Endothelial cell of umbilical vein (primary cell): Measurements from ENCODE around the gene NCL. TPM values are rescaled to one million over a fixed set of nuclear protein-coding genes. Genes with fewer than 3 reads are reported as not detected.

Experiments used
- BruUV-seq: library from RNA; stranded (reverse); fragments of 400-500 nt; replicated peaks from 2 replicates; lab custom pipeline; 2021; lab: Mats Ljungman, UMichigan
- CTCF ChIA-PET: fragments of 300-600, 350-600 bp; sonication (Branson Sonifier 250); formaldehyde crosslinking; loops from one replicate; lab custom pipeline; 2021; ENCODE audit warnings: antibody characterized with exemption, inconsistent platforms; lab: Charles Lee
- POLR2A ChIA-PET: fragments of 300-600, 350-600 bp; sonication (Branson Sonifier 250); formaldehyde crosslinking; loops from one replicate; lab custom pipeline; 2021; ENCODE audit warnings: antibody characterized with exemption, inconsistent platforms; lab: Charles Lee
- DNase-seq: peaks from one replicate; pipeline ENCODE4 v3.0.0-alpha.2; 2011; ENCODE audit warnings: low read depth, low spot score
- FAIRE-seq: peaks from 2 replicates; lab custom pipeline; 2011; peaks lifted over from hg19 to GRCh38; lab: Jason Lieb, UNC
- H2AFZ ChIP-seq: 2 replicates; pipeline ENCODE4 v1.6.0; 2012; ENCODE audit warnings: low read depth, low read length, control low read depth, inconsistent platforms
- H3K27ac ChIP-seq: 2 replicates; pipeline ENCODE4 v1.5.1; 2011; ENCODE audit warnings: low read depth, mild to moderate bottlenecking, control low read depth, low read length, moderate library complexity; ENCODE audit not compliant: insufficient read depth
- H3K27me3 ChIP-seq, 2 experiments: 2 replicates each; pipeline versions ENCODE4 v1.6.0 to v1.6.1; 2011; ENCODE audit warnings: low read length in 2 of 2, mixed read lengths in 1 of 2; ENCODE audit not compliant: control insufficient read depth in 2 of 2, insufficient read depth in 2 of 2
- H3K36me3 ChIP-seq, 2 experiments: 2 replicates in 1 of 2; 3 replicates in 1 of 2; pipeline ENCODE4 v1.5.1; 2011; ENCODE audit warnings: low read length in 2 of 2, mild to moderate bottlenecking in 1 of 2, moderate library complexity in 1 of 2; ENCODE audit not compliant: control insufficient read depth in 2 of 2, insufficient read depth in 2 of 2; ENCODE audit errors: extremely low read depth in 1 of 2
- H3K4me1 ChIP-seq: 3 replicates; pipeline ENCODE4 v1.5.1; 2011; ENCODE audit warnings: mild to moderate bottlenecking, low read length; ENCODE audit not compliant: control insufficient read depth, insufficient read depth; ENCODE audit errors: extremely low read depth
- H3K4me2 ChIP-seq: 2 replicates; pipeline ENCODE4 v1.6.1; 2011; ENCODE audit warnings: low read length, control low read depth, mixed read lengths; ENCODE audit not compliant: insufficient read depth
- H3K4me3 ChIP-seq, 3 experiments: fragments of 200-600 bp in 1 of 3; sonication (generic), shearing (Covaris generic) in 1 of 3; replicated peaks in 1 of 3; 2 replicates each; pipeline ENCODE4 v1.5.1; 2011 to 2016; ENCODE audit warnings: control low read depth in 3 of 3, low read length in 3 of 3, mild to moderate bottlenecking in 2 of 3, inconsistent platforms in 1 of 3, low read depth in 1 of 3, moderate library complexity in 1 of 3; ENCODE audit not compliant: insufficient read depth in 1 of 3
- H3K79me2 ChIP-seq: 2 replicates; pipeline ENCODE4 v1.6.0; 2012; ENCODE audit warnings: low read length, inconsistent platforms; ENCODE audit not compliant: control insufficient read depth, insufficient read depth
- H3K9ac ChIP-seq: replicated peaks from 2 replicates; pipeline ENCODE3; 2011; ENCODE audit warnings: low read length, control low read depth; ENCODE audit not compliant: insufficient read depth; ENCODE audit errors: extremely low read depth
- H3K9me1 ChIP-seq: replicated peaks from 3 replicates; pipeline ENCODE4 v1.6.0; 2011; ENCODE audit warnings: mild to moderate bottlenecking, low read length; ENCODE audit not compliant: control insufficient read depth, insufficient read depth; ENCODE audit errors: extremely low read depth
- H3K9me3 ChIP-seq: replicated peaks from 2 replicates; pipeline ENCODE4 v1.5.1; 2012; ENCODE audit warnings: low read length, inconsistent platforms; ENCODE audit not compliant: control insufficient read depth, insufficient read depth
- H4K20me1 ChIP-seq: replicated peaks from 2 replicates; pipeline ENCODE3; 2011; ENCODE audit warnings: mild to moderate bottlenecking, low read length; ENCODE audit not compliant: control insufficient read depth, insufficient read depth; ENCODE audit errors: extremely low read depth
- CTCF ChIP-seq, 2 donors: IDR thresholded peaks; 1 replicate in 1 of 2; 2 replicates in 1 of 2; pipeline ENCODE4 v1.5.1; 2011; ENCODE audit warnings: low read length in 2 of 2, mild to moderate bottlenecking in 2 of 2, moderate library complexity in 2 of 2, control low read depth in 1 of 2, inconsistent platforms in 1 of 2, low read depth in 1 of 2; ENCODE audit not compliant: insufficient read depth in 1 of 2; ENCODE audit errors: extremely low read depth in 1 of 2
- EZH2 ChIP-seq: IDR thresholded peaks from 2 replicates; pipeline ENCODE4 v1.6.1; 2012; ENCODE audit warnings: borderline replicate concordance, low read depth, mild to moderate bottlenecking, moderate library complexity, low read length, inconsistent platforms; ENCODE audit not compliant: severe bottlenecking
- FOS ChIP-seq: IDR thresholded peaks from 2 replicates; pipeline ENCODE4 v1.6.1; 2011; ENCODE audit warnings: mild to moderate bottlenecking, low read length, moderate library complexity, borderline replicate concordance; ENCODE audit not compliant: insufficient read depth
- GATA2 ChIP-seq: IDR thresholded peaks from 2 replicates; pipeline ENCODE4 v1.7.0; 2011; ENCODE audit warnings: low read depth, mild to moderate bottlenecking, moderate library complexity, mixed read lengths, low read length; ENCODE audit not compliant: insufficient read length, insufficient read depth
- JUN ChIP-seq: IDR thresholded peaks from 2 replicates; pipeline ENCODE4 v1.6.1; 2011; ENCODE audit warnings: borderline replicate concordance, low read depth; ENCODE audit not compliant: insufficient read length, insufficient read depth
- MAX ChIP-seq: IDR thresholded peaks from 2 replicates; pipeline ENCODE4 v1.6.1; 2011; ENCODE audit not compliant: insufficient read depth, insufficient read length
- MYC ChIP-seq: IDR thresholded peaks from one replicate; pipeline ENCODE4 v1.6.1; 2011; ENCODE audit warnings: mild to moderate bottlenecking, low read depth, low read length
- POLR2A ChIP-seq: IDR thresholded peaks from 2 replicates; pipeline ENCODE4 v1.6.1; 2012; ENCODE audit warnings: low read depth, mild to moderate bottlenecking, control low read depth, low read length
- POLR2AphosphoS5 ChIP-seq: IDR thresholded peaks from 2 replicates; pipeline ENCODE4 v1.6.1; 2012; ENCODE audit warnings: low read depth, mild to moderate bottlenecking, control low read depth, low read length, moderate library complexity; ENCODE audit not compliant: insufficient read depth
- dilution Hi-C: fragments of 300-500 bp; cut with MboI; formaldehyde crosslinking; loops from one replicate; pipeline ENCODE4 v1.15.0; 2019; ENCODE audit warnings: low sequenced_read_pairs; ENCODE audit not compliant: extremely low pct_ligation_motif_present
- intact Hi-C: fragments of 100-400 bp; cut with micrococcal nuclease; formaldehyde crosslinking; loops from one replicate; pipeline ENCODE4 v1.10.0; 2022
- polyA plus RNA-seq, 4 experiments: library from polyadenylated mRNA; depleted of rRNA in 3 of 4; stranded (reverse) in 3 of 4; unstranded in 1 of 4; fragments of >200 nt; gene quantifications; 2 replicates each; pipeline versions ENCODE4 v1.2.1 to v1.2.3, GENCODE V29; 2011 to 2012; ENCODE audit warnings: missing spikeins in 1 of 4
- total RNA-seq: library from RNA; stranded (reverse); gene quantifications from 2 replicates; pipeline ENCODE4 v1.2.3, GENCODE V29; 2021

The NCL gene
- total and polyA plus RNA-seq, 2 donors (not counting 3 experiments of a cell fraction or from before 2014, with no cell fraction given) = 35.3 to 708 TPM

- no peak overlapping the region for H2AFZ ChIP-seq
- no peaks in the 10 kb centered on the region for H3K9me1 ChIP-seq
- CTCF ChIA-PET = interaction anchor here (0.9 to 1.4 kb wide), 3 partner anchors 27 to 198 kb away, joined by 3 to 6 read pairs (median 3); no protein-coding TSS in a partner anchor
- no peaks in the 10 kb centered on the region for H4K20me1 ChIP-seq
- H3K4me3 ChIP-seq = no peak overlapping the region
- TF ChIP-seq JUN (no peak), CTCF (IDR thresholded peaks at IDR 0.05; ENCODE audit: extremely low read depth in 1 of 2, insufficient read depth in 1 of 2, low read depth in 1 of 2, low read length in 2 of 2) (no peak), MAX (no peak), POLR2AphosphoS5 (no peak), POLR2A (no peak), EZH2 (no peak), GATA2 (no peak), FOS (no peak), MYC (no peak)
- FAIRE-seq (no peak), DNase-seq (no peak)
- dilution Hi-C loops (no loop called here), intact Hi-C loops (no loop called here)
- no peaks in the 10 kb centered on the region for H3K4me1 ChIP-seq
- H3K9ac ChIP-seq = no peak overlapping the region
- BruUV-seq = no TSS peak
- no peaks in the 10 kb centered on the region for H3K36me3 ChIP-seq
- no peak overlapping the region for H3K27ac ChIP-seq
- H3K9me3 ChIP-seq = no peaks in the 10 kb centered on the region
- POLR2A ChIA-PET = no interaction called here
- peaks cover 2 to 3% of the 10 kb centered on the region in 2 experiments for H3K27me3 ChIP-seq
- H3K79me2 ChIP-seq = no peaks in the 10 kb centered on the region
- H3K4me2 ChIP-seq = no peak overlapping the region
Measured at GRCh38 chr2:231425291-231425810, 38.9 kb downstream of the NCL start.
